ENCODE data around the gene RRM2. TPM values are rescaled to one million over a fixed set of nuclear protein-coding genes. Genes with fewer than 3 reads are reported as not detected.

Gene RRM2
- polyA plus RNA-seq (2011; rRNA removed) (65.1 and 84.4 TPM in 2 replicates), polyA plus RNA-seq (2017; fragmentation: RNase III; extraction: RNeasy Plus Mini Kit Qiagen cat#74134 plus additional on column Dnase treatment) (111 to 150 TPM (median 121 TPM) in 3 replicates), polyA minus RNA-seq (2011; rRNA and poly(A)+ RNA removed) (37.3 and 46.5 TPM in 2 replicates)
- polyA plus RNA-seq (2012; cell fraction: cytosol; rRNA removed), result 199 and 238 TPM in 2 replicates
- 130 and 275 TPM in 2 replicates for polyA plus RNA-seq (2012; cell fraction: nucleus; rRNA removed)

DNA sequence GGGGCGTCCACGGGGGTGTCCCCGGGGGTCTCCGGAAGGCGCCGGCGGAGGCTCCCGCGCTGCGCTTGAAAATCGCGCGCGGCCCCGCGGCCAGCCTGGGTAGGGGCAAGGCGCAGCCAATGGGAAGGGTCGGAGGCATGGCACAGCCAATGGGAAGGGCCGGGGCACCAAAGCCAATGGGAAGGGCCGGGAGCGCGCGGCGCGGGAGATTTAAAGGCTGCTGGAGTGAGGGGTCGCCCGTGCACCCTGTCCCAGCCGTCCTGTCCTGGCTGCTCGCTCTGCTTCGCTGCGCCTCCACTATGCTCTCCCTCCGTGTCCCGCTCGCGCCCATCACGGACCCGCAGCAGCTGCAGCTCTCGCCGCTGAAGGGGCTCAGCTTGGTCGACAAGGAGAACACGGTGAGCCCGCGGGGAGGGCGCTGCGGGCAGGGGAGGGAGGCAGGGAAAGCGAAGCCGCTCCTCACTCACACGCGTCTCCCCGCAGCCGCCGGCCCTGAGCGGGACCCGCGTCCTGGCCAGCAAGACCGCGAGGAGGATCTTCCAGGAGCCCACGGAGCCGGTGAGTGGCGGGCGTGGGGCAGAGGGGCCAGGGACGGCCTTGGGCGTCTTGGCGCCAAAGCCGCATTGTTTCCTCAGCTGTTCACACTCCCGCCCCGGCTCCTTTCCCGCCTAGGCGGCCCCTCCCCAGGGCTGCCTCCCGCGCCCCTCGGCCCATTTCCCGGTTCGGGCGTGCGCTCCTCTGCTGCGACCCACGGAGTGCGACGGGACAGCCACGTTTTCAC is at the start of gene RRM2:
TSS of gene RRM2 (plus strand) at position 240 of the 781 bp plus-strand sequence. CDS start at position 300, 60 bp downstream.
- WGBS (ENCODE audit: missing lambda C conversion rate), result 1% methylated on average over 49 of the region's 81 CpGs
- POLR2A ChIA-PET, result no interaction called here
- Histone ChIP-seq H3K4me3 (peak within 1 kb of the TSS; percentile 76), H3K4me1 (peaks cover 30% of the 10 kb centered on the region), H3K27ac (peak within 1 kb of the TSS; percentile 88 to 95), H3K4me2 (peak within 1 kb of the TSS; percentile 80), H3K9me3 (no peaks in the 10 kb centered on the region)
- CTCF ChIA-PET, result interaction anchor here (1.0 to 13.9 kb wide), 7 partner anchors 10 to 312 kb away, joined by 3 to 374 read pairs (median 15); no protein-coding TSS in a partner anchor
- FAIRE-seq, result no peak
- TF ChIP-seq RNF2 (IDR thresholded peaks at IDR 0.05; ENCODE audit: borderline replicate concordance, low read depth) (peak; percentile 78; the same call in 1 of the 2 replicates), GATA3 (IDR thresholded peaks at IDR 0.05; ENCODE audit: borderline replicate concordance) (peak; percentile 24; the same call in 1 of the 2 replicates), PHF8 (IDR thresholded peaks at IDR 0.05; ENCODE audit: borderline replicate concordance, low read depth) (peak; percentile 33; the same call in 1 of the 2 replicates), RARB (CRISPR knock-in tag; IDR thresholded peaks at IDR 0.05) (no peak), TP53 (CRISPR knock-in tag; IDR thresholded peaks at IDR 0.05) (0 out of 2 replicates have a peak, but pooled peaks have one; percentile 21), HOXB5 (CRISPR knock-in tag; IDR thresholded peaks at IDR 0.05) (no peak; the same call in 1 of the 2 replicates), HDAC2 (IDR thresholded peaks at IDR 0.05) (peak; percentile 99), CHD2 (IDR thresholded peaks at IDR 0.05; ENCODE audit: low read length, partially characterized antibody) (peak; percentile 30), RAD21 (conservative IDR thresholded peaks at IDR 0.05 in 1 of 2, IDR thresholded peaks at IDR 0.05 in 1 of 2) (no peak), JUN (IDR thresholded peaks at IDR 0.05) (peak; percentile 64 to 86; a peak in 4 of 5 replicates), KDM5A (IDR thresholded peaks at IDR 0.05) (peak; percentile 90), RFX5 (IDR thresholded peaks at IDR 0.05) (0 out of 2 replicates have a peak, but pooled peaks have one; percentile 49), POLR2A (IDR thresholded peaks at IDR 0.05; ENCODE audit: low read length) (peak; percentile 91)
- TF ChIP-seq, protein P1, sequence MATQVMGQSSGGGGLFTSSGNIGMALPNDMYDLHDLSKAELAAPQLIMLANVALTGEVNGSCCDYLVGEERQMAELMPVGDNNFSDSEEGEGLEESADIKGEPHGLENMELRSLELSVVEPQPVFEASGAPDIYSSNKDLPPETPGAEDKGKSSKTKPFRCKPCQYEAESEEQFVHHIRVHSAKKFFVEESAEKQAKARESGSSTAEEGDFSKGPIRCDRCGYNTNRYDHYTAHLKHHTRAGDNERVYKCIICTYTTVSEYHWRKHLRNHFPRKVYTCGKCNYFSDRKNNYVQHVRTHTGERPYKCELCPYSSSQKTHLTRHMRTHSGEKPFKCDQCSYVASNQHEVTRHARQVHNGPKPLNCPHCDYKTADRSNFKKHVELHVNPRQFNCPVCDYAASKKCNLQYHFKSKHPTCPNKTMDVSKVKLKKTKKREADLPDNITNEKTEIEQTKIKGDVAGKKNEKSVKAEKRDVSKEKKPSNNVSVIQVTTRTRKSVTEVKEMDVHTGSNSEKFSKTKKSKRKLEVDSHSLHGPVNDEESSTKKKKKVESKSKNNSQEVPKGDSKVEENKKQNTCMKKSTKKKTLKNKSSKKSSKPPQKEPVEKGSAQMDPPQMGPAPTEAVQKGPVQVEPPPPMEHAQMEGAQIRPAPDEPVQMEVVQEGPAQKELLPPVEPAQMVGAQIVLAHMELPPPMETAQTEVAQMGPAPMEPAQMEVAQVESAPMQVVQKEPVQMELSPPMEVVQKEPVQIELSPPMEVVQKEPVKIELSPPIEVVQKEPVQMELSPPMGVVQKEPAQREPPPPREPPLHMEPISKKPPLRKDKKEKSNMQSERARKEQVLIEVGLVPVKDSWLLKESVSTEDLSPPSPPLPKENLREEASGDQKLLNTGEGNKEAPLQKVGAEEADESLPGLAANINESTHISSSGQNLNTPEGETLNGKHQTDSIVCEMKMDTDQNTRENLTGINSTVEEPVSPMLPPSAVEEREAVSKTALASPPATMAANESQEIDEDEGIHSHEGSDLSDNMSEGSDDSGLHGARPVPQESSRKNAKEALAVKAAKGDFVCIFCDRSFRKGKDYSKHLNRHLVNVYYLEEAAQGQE (IDR thresholded peaks at IDR 0.05), result peak; percentile 69
- TF ChIP-seq, protein P2, sequence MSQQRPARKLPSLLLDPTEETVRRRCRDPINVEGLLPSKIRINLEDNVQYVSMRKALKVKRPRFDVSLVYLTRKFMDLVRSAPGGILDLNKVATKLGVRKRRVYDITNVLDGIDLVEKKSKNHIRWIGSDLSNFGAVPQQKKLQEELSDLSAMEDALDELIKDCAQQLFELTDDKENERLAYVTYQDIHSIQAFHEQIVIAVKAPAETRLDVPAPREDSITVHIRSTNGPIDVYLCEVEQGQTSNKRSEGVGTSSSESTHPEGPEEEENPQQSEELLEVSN (IDR thresholded peaks at IDR 0.05; ENCODE audit: borderline replicate concordance, low read depth), result peak; percentile 77
- TF ChIP-seq, protein P3, sequence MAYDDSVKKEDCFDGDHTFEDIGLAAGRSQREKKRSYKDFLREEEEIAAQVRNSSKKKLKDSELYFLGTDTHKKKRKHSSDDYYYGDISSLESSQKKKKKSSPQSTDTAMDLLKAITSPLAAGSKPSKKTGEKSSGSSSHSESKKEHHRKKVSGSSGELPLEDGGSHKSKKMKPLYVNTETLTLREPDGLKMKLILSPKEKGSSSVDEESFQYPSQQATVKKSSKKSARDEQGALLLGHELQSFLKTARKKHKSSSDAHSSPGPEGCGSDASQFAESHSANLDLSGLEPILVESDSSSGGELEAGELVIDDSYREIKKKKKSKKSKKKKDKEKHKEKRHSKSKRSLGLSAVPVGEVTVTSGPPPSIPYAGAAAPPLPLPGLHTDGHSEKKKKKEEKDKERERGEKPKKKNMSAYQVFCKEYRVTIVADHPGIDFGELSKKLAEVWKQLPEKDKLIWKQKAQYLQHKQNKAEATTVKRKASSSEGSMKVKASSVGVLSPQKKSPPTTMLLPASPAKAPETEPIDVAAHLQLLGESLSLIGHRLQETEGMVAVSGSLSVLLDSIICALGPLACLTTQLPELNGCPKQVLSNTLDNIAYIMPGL (CRISPR knock-in tag; IDR thresholded peaks at IDR 0.05; ENCODE audit: borderline replicate concordance), result no peak
- TF ChIP-seq, protein P4, sequence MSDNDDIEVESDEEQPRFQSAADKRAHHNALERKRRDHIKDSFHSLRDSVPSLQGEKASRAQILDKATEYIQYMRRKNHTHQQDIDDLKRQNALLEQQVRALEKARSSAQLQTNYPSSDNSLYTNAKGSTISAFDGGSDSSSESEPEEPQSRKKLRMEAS (IDR thresholded peaks at IDR 0.05), result peak; percentile 87
- TF ChIP-seq, protein P5, sequence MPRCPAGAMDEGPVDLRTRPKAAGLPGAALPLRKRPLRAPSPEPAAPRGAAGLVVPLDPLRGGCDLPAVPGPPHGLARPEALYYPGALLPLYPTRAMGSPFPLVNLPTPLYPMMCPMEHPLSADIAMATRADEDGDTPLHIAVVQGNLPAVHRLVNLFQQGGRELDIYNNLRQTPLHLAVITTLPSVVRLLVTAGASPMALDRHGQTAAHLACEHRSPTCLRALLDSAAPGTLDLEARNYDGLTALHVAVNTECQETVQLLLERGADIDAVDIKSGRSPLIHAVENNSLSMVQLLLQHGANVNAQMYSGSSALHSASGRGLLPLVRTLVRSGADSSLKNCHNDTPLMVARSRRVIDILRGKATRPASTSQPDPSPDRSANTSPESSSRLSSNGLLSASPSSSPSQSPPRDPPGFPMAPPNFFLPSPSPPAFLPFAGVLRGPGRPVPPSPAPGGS (IDR thresholded peaks at IDR 0.05), result peak; percentile 54; the same call in 1 of the 3 replicates
- ATAC-seq, result peak; percentile 73 to 88
- DNase-seq (ENCODE audit: low read depth in 1 of 2, low spot score in 1 of 2), result peak; percentile 97

Data from A549 (cell line).